Effector CD4-positive, alpha-beta T cell (primary cell): ENCODE data around the gene GRWD1.

ENCODE experiments used
- DNase-seq: peaks from one replicate; pipeline ENCODE4 v3.0.0-alpha.2; 2020

The GRWD1 gene

DNA sequence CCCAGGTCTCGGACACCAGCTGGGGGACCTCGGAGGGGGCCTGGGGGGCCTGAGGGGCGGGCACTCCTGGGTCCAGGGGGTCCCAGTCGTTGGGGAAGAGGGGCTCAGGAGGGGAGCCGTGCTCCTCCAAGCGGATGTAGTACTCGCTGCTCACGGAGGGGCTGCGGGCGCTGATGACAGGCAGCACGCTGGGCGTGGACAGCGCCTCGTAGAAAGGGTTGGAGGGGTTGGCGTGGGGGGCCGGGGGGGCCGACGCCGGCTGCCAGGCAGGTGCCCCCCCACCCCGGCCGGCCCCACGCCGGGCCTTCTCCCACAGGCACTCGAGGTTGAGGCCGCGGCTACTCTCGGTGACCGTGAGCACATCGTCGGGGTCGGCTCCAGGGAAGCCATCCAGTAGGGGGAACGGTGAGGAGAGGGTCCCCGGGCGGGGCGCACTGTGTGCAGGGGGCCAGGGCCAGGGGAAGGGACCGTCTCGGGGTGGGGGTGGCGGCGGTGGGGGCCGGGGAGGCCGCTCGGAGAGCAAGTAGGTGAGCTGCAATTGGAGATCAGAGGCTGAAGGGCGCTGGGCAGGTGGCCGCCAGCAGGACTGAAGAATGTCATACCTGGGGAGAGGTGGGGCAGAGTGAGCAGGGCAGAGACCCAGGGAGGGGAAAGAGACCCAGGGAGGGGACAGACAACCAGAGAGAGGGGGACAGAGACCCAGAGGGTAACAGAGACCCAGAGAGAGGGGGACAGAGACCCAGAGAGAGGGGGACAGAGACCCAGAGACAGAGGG, 53.7 kb downstream of the GRWD1 start:
- DNase-seq = no peak

DNA sequence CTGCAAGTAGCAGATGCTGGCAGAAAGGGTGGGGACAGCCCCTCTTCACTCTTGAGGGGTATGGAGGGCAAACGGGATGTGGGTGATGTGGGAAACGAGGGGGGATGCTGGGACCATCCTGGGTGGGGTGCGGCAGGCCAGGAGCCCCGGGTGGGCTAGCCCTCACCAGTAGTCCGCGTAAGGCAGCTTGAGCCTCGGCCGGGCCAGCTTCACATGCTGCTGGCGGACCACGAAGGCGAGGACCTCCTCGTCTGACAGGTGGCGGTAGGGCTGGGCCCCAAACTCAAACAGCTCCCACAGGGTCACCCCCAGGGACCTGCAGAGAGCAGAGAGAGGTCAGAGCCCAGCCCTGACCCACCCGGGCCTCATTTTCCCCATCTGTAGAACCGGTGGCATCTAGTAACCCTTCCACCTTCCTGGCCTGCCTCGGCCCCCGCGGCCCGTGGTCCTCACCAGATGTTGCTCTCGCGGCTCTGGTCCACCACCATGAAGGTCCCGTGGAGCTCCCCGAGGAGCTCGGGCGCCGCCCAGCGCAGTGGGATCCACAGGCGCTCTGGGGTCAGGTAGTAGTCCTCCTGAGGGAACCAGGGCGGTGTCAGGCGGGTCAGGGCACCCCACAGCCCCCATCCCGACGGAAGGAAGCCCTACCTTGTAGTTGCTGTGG, 55.2 kb downstream of the GRWD1 start:
- no peak for DNase-seq

DNA sequence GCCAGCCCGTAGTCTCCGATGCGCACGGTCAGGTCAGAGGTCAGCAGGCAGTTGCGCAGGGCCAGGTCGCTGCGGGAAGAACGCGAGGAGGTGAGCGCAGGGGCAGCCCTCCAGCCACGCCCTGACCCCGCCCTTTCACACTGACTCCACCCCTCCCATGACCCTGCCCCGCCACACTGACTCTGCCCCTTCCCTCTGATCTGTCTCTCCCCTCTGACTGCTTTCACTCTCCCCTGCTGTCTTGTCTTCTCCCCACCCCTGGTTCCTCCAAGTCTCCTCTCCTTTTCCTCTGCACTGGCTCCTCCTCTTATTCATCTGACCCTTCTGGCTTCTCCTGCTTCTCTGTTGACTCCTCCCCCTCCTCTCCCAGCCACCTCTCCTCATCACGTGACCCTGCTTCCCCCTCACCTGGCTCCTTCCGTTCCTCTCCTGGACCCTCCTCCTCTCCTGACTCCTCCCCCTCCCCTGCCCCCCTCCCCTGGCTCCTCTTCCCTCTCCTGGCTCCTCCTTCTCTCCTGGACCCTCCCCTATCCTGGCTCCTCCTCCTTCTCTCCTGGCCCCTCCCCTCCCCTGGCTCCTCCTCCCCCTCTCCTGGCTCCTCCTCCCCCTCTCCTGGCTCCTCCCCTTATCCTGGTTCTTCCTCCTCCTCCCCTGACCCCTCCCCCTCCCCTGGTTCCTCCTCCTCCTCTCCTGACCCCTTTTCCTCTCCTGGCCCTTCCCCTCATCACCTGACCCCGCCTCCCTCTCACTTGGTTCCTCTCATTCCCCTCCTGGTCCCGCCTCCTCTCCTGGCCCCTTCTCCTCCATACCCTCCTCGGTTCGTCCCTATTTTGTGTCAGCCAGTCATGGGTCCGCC, 55.9 kb downstream of the GRWD1 start:
- DNase-seq = peak; percentile 39

DNA sequence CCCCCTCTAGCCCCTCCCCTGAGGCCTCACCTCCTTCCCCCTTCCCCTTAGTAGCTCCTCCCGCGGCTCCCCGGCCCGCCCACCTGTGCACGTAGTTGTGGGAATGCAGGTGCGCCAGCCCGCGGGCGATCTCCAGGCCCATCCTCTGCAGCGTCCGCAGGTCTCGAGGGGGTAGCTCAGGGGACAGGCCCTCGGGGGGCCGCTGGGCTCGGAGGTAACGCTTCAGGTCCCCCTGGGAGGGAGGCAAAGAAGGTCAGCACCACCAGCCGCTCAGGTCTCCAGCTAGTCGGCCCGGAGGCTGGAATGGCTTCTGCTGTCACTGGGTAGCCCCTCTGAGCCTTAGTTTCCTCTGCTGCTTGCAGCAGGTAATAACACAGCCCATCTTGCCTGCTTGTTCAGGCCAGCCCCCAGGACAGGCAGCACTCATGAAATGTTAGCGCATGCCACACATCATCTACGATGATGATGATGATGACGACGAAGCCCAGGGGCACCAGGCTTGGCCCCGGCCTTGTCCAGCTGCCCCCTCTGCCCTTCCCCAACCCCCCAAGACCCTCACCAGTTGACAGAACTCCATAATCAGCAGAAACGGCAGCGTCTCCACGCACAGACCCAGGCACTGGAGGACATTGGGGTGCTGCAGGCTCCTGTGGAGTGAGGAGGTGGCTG, 56.7 kb downstream of the GRWD1 start:
- DNase-seq = peak; percentile 68

DNA sequence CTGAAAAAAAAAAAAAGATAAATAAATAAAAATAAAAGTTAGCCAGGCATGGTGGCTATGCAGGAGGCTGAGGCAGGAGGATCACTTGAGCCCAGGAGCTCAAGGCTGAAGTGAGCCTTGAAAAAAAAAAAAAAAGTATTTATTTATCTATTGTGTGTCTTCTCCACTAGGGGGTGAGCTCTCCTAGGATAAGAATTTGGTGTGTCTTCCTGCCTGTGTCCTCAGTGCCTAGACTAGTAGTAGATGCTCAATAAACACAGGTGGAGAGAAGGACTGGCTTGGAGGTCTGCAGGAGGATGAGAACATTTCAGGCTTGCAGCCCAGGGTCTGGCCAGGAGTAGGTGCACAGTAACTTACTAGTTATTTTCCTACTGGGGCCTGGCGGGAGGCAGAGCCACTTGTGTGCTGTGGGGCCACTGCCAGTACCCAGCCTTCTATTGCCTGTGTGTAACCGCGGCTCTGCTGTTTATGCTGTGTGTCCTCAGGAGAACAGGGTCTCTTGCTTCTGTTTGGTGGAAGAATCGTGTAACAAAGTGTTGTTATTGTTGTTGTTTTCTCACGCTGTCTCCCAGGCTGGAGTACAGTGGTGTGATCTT, 60.5 kb downstream of the GRWD1 start:
- no peak for DNase-seq
